K562 (cell line): ENCODE data around the gene PACSIN2. TPM values are rescaled to one million over a fixed set of nuclear protein-coding genes. Genes with fewer than 3 reads are reported as not detected.

Experiments used
- ARID2 ChIP-seq: fragments of 450-650 bp; IDR thresholded peaks from 2 replicates; pipeline ENCODE4 v1.6.1; 2017; ENCODE audit warnings: antibody characterized with exemption, mild to moderate bottlenecking
- CCAR2 ChIP-seq: fragments of 200-400 bp; formaldehyde crosslinking; IDR thresholded peaks from 2 replicates; pipeline ENCODE4 v1.6.1; 2017; ENCODE audit warnings: mild to moderate bottlenecking, low read depth, low read length
- CHD2 ChIP-seq: IDR thresholded peaks from 2 replicates; pipeline ENCODE4 v1.6.1; 2011; ENCODE audit warnings: low read depth, low read length
- CREM ChIP-seq: IDR thresholded peaks from 2 replicates; pipeline ENCODE4 v1.6.1; 2014; ENCODE audit warnings: antibody characterized with exemption, low read depth
- ELK3 ChIP-seq: fragments of 450-650 bp; formaldehyde crosslinking; IDR thresholded peaks from 2 replicates; pipeline ENCODE4 v1.4.0; 2020; ENCODE audit warnings: mild to moderate bottlenecking
- HDAC1 ChIP-seq, 2 experiments: fragments of 450-650 bp; IDR thresholded peaks; 2 replicates each; pipeline ENCODE4 v1.6.1; 2016 to 2017; ENCODE audit warnings: inconsistent platforms in 1 of 2, mild to moderate bottlenecking in 1 of 2, moderate library complexity in 1 of 2
- HMGXB4 ChIP-seq: sonication (generic); formaldehyde crosslinking; IDR thresholded peaks from 2 replicates; pipeline ENCODE4 v1.8.1; 2023; ENCODE audit warnings: mild to moderate bottlenecking, missing genetic modification reagents
- KDM5B ChIP-seq: fragments of 200-600 bp; sonication (generic); IDR thresholded peaks from 2 replicates; pipeline ENCODE4 v1.6.1; 2012; ENCODE audit warnings: low read depth, mild to moderate bottlenecking, moderate library complexity, low read length, control low read depth, inconsistent platforms; ENCODE audit not compliant: insufficient replicate concordance
- MTA1 ChIP-seq: fragments of 450-650 bp; IDR thresholded peaks from 2 replicates; pipeline ENCODE4 v1.6.1; 2017; ENCODE audit warnings: borderline replicate concordance
- NR2C2 ChIP-seq, 2 experiments: fragments of 200-800 bp in 1 of 2; sonication (Bioruptor generic) in 1 of 2; sonication (generic) in 1 of 2; formaldehyde crosslinking in 1 of 2; IDR thresholded peaks; 2 replicates each; pipeline versions ENCODE4 v1.6.1 to v1.8.0; 2016 to 2022; ENCODE audit warnings: mild to moderate bottlenecking in 1 of 2, missing compliant biosample characterization in 1 of 2, missing genetic modification characterization in 1 of 2, missing genetic modification reagents in 1 of 2
- ZFP36 ChIP-seq: fragments of 150-350 bp; IDR thresholded peaks from 2 replicates; pipeline ENCODE4 v1.6.1; 2018; ENCODE audit warnings: low read length, low read depth; ENCODE audit not compliant: partially characterized antibody
- ZNF318 ChIP-seq, 2 experiments: fragments of 450-650 bp; IDR thresholded peaks; 2 replicates each; pipeline ENCODE4 v1.6.1; 2016; ENCODE audit warnings: mild to moderate bottlenecking in 2 of 2, borderline replicate concordance in 1 of 2, low read depth in 1 of 2, moderate library complexity in 1 of 2
- ZNF639 ChIP-seq, 2 experiments: fragments of 200-800 bp in 1 of 2; sonication (Bioruptor generic) in 1 of 2; sonication (generic) in 1 of 2; formaldehyde crosslinking in 1 of 2; IDR thresholded peaks in 1 of 2; conservative IDR thresholded peaks in 1 of 2; 2 replicates each; pipeline versions ENCODE4 v1.5.0 to v1.6.1; 2016 to 2020; ENCODE audit warnings: missing compliant biosample characterization in 1 of 2, missing genetic modification characterization in 1 of 2, missing genetic modification reagents in 1 of 2
- polyA plus RNA-seq, 8 experiments: library from polyadenylated mRNA; depleted of rRNA in 4 of 8; stranded (reverse) in 5 of 8; unstranded in 3 of 8; fragments of >200 nt; fragmentation: Nextera tagmentation in 2 of 8; fragmentation: Illumina TruSeq in 1 of 8; extraction: Ambion mirVana in 2 of 8; extraction: Trizol in 1 of 8; gene quantifications; 2 replicates each; pipeline versions ENCODE4 v1.2.1 to v1.2.3, GENCODE V29; 2011 to 2014; ENCODE audit warnings: inconsistent platforms in 1 of 8, missing spikeins in 1 of 8
- total RNA-seq, 7 experiments: library from RNA; depleted of rRNA in 6 of 7; stranded (reverse); fragments of >200 nt in 6 of 7; fragmentation: Illumina TruSeq in 2 of 7; extraction: Trizol in 2 of 7; gene quantifications; 2 replicates each; pipeline versions ENCODE4 v1.2.1 to v1.2.3, GENCODE V29; 2011 to 2021; ENCODE audit warnings: low replicate concordance in 1 of 7

PACSIN2 gene
- total and polyA plus RNA-seq, 9 of the 15 experiments (the other 6 are each of a cell fraction or from before 2014, with no cell fraction given): 0.45 to 45.1 (median 23.9) TPM

GRCh38 chr22:42856179-42856864 lies 158.6 kb downstream of the PACSIN2 start (continued):
- TF ChIP-seq ZNF639 (CRISPR knock-in tag; conservative IDR thresholded peaks at IDR 0.05 in 1 of 2, IDR thresholded peaks at IDR 0.05 in 1 of 2): no peak
- peak in 1 of 2 experiments; percentile 56; a peak in 2 of 4 replicates for TF ChIP-seq HDAC1 (IDR thresholded peaks at IDR 0.05)
- no peak for TF ChIP-seq CHD2
- 0 out of 2 replicates have a peak, but pooled peaks have one; percentile 12 for TF ChIP-seq CREM
- TF ChIP-seq CCAR2: no peak
- no peak for TF ChIP-seq ZNF318 (IDR thresholded peaks at IDR 0.05; ENCODE audit: borderline replicate concordance in 1 of 2, low read depth in 1 of 2)
- no peak for TF ChIP-seq ELK3 (CRISPR knock-in tag)
- TF ChIP-seq HMGXB4 (CRISPR knock-in tag): no peak
- TF ChIP-seq ZFP36: no peak
- no peak for TF ChIP-seq ARID2
- no peak for TF ChIP-seq MTA1
- no peak for TF ChIP-seq NR2C2 (CRISPR knock-in tag; IDR thresholded peaks at IDR 0.05)
- TF ChIP-seq NR2C2 (tag; IDR thresholded peaks at IDR 0.05): peak; percentile 57; the same call in 1 of the 2 replicates
- no peak for TF ChIP-seq KDM5B
